ENCODE data around the gene DMAC1. TPM values are rescaled to one million over a fixed set of nuclear protein-coding genes. Genes with fewer than 3 reads are reported as not detected.

The DMAC1 gene, protein sequence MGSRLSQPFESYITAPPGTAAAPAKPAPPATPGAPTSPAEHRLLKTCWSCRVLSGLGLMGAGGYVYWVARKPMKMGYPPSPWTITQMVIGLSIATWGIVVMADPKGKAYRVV
- 10.4 and 11.9 TPM in 2 replicates for total RNA-seq

DNA sequence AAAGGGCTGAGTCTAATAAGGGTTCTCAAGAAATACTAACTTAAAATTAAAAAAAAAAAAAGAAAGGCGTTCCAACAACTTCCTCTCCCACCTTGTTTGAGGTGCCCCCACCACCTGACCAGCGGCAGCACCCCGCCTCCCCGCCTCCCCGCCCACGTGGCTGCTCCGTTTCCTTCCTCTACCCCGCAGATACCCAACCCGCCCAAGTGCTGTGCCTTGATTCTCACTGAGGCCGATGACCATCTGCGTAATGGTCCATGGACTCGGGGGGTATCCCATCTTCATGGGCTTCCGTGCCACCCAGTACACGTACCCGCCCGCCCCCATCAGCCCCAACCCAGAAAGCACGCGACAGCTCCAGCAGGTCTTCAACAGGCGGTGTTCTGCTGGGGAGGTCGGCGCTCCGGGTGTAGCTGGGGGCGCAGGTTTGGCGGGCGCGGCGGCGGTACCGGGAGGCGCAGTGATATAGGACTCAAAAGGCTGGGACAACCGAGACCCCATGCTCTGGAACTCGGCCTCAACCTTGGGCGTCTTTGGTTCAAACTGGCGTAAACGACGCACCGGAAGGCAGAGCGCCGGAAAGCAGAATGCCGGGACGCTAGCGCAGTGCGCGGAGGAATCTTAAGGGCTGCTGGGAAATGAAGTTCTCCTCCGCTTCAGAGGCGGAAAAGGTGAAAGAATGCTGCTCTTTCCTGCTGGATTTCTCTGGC is at the start of gene DMAC1:
Gene DMAC1, minus strand, starts transcription at position 545 of the 710 bp plus-strand sequence. Its CDS starts 44 bp downstream, at position 501.

Data from pericardium fibroblast (primary cell).